HCT116 (cell line): ENCODE measurements around the gene SUDS3. TPM values are rescaled to one million over a fixed set of nuclear protein-coding genes. Genes with fewer than 3 reads are reported as not detected.

Source experiments
- ATAC-seq: fragments of 200-7000 bp; cut with Tn5 transposase; 2 replicates; pipeline ENCODE4 v1.9.1; 2020; ENCODE audit warnings: mild to moderate bottlenecking, moderate library complexity
- BruUV-seq: library from RNA; stranded (reverse); fragments of 400-500 nt; replicated peaks from 2 replicates; lab custom pipeline; 2021; lab: Mats Ljungman, UMichigan
- CTCF ChIA-PET: fragments of 300-600 bp; sonication (Branson Sonifier 250); formaldehyde crosslinking; loops from one replicate; lab custom pipeline; 2021; ENCODE audit warnings: antibody characterized with exemption; lab: Charles Lee
- POLR2A ChIA-PET: fragments of 300-600, 350-600 bp; sonication (Branson Sonifier 250); formaldehyde crosslinking; loops from one replicate; lab custom pipeline; 2021; ENCODE audit warnings: antibody characterized with exemption; lab: Charles Lee
- RAD21 ChIA-PET, 2 experiments: fragments of 300-600 bp; sonication (Branson Sonifier 250); formaldehyde crosslinking; loops; one replicate each; lab custom pipeline; 2023; ENCODE audit warnings: low total read pairs in 2 of 2; ENCODE audit not compliant: uncharacterized antibody in 2 of 2, unreplicated experiment in 2 of 2, low non-redundant PET in 1 of 2; lab: Charles Lee
- DNase-seq: peaks from one replicate; pipeline ENCODE4 v3.0.0-alpha.2; 2010; ENCODE audit warnings: low read depth, low spot score
- H2AFZ ChIP-seq: fragments of 200-600 bp; shearing (Covaris generic), sonication (generic); 2 replicates; pipeline ENCODE4 v1.6.1; 2017; ENCODE audit warnings: low read depth, mixed run types, mixed read lengths, antibody characterized with exemption, low read length; ENCODE audit not compliant: poor library complexity, severe bottlenecking
- H3K27ac ChIP-seq: 2 replicates; pipeline ENCODE4 v1.5.1; 2012; ENCODE audit warnings: low read depth, low read length
- H3K27me3 ChIP-seq: fragments of 200-600 bp; sonication (generic); 2 replicates; pipeline ENCODE4 v1.6.1; 2016; ENCODE audit warnings: mixed run types, low read length, mixed read lengths; ENCODE audit not compliant: insufficient read depth
- H3K36me3 ChIP-seq, 2 experiments: fragments of 200-500 bp in 1 of 2; fragments of 200-600 bp in 1 of 2; sonication (Bioruptor generic) in 1 of 2; sonication (generic) in 1 of 2; 2 replicates each; pipeline versions ENCODE4 v1.5.1 to v1.6.1; 2014 to 2016; ENCODE audit warnings: low read length in 2 of 2, inconsistent platforms in 1 of 2, mixed read lengths in 1 of 2, mixed run types in 1 of 2; ENCODE audit not compliant: insufficient read depth in 2 of 2, control insufficient read depth in 1 of 2
- H3K4me1 ChIP-seq, 2 experiments: fragments of 200-600 bp in 1 of 2; sonication (generic) in 1 of 2; 2 replicates each; pipeline versions ENCODE4 v1.5.1 to v1.6.1; 2012 to 2017; ENCODE audit warnings: low read length in 2 of 2, inconsistent platforms in 1 of 2, mild to moderate bottlenecking in 1 of 2, mixed read lengths in 1 of 2, mixed run types in 1 of 2, moderate library complexity in 1 of 2; ENCODE audit not compliant: insufficient read depth in 2 of 2, control insufficient read depth in 1 of 2
- H3K4me2 ChIP-seq: fragments of 200-600 bp; sonication (generic); 2 replicates; pipeline ENCODE4 v1.6.1; 2017; ENCODE audit warnings: mixed run types, low read length, mixed read lengths
- H3K4me3 ChIP-seq, 2 experiments: fragments of 200-600 bp in 1 of 2; sonication (generic) in 1 of 2; replicated peaks in 1 of 2; 2 replicates each; pipeline ENCODE4 v1.5.1; 2011 to 2016; ENCODE audit warnings: low read length in 2 of 2, control low read depth in 1 of 2, low read depth in 1 of 2, mild to moderate bottlenecking in 1 of 2, mixed read lengths in 1 of 2, mixed run types in 1 of 2
- H3K79me2 ChIP-seq: fragments of 200-600 bp; sonication (generic); 2 replicates; pipeline ENCODE4 v1.6.1; 2017; ENCODE audit warnings: mild to moderate bottlenecking, mixed run types, low read length, moderate library complexity, mixed read lengths; ENCODE audit not compliant: insufficient read depth
- H3K9ac ChIP-seq: fragments of 200-600 bp; sonication (generic); 2 replicates; pipeline ENCODE4 v1.6.1; 2016; ENCODE audit warnings: low read length, mixed read lengths
- H3K9me2 ChIP-seq: fragments of 200-600 bp; sonication (generic), shearing (Covaris generic); 2 replicates; pipeline ENCODE4 v1.6.1; 2017; ENCODE audit warnings: mixed run types, mild to moderate bottlenecking, moderate library complexity; ENCODE audit not compliant: insufficient read depth
- H3K9me3 ChIP-seq, 2 experiments: fragments of 200-500 bp in 1 of 2; fragments of 200-600 bp in 1 of 2; sonication (Bioruptor generic) in 1 of 2; sonication (generic) in 1 of 2; 2 replicates each; pipeline ENCODE4 v1.6.1; 2014 to 2017; ENCODE audit warnings: low read length in 2 of 2, mixed read lengths in 2 of 2, inconsistent platforms in 1 of 2, low read depth in 1 of 2, mild to moderate bottlenecking in 1 of 2, mixed run types in 1 of 2, moderate library complexity in 1 of 2; ENCODE audit not compliant: control insufficient read depth in 1 of 2, insufficient read depth in 1 of 2
- H4K20me1 ChIP-seq: fragments of 200-600 bp; sonication (generic), shearing (Covaris generic); 2 replicates; pipeline ENCODE4 v1.6.1; 2017; ENCODE audit warnings: mixed run types, mild to moderate bottlenecking, moderate library complexity; ENCODE audit not compliant: insufficient read depth
- ATF3 ChIP-seq: IDR thresholded peaks from 2 replicates; pipeline ENCODE4 v1.6.1; 2012
- CBX3 ChIP-seq: IDR thresholded peaks from 2 replicates; pipeline ENCODE4 v1.6.1; 2012; ENCODE audit warnings: low read depth
- ELF1 ChIP-seq: IDR thresholded peaks from 2 replicates; pipeline ENCODE4 v1.6.1; 2012; ENCODE audit warnings: low read depth, borderline replicate concordance
- EZH2 ChIP-seq: fragments of 200-600 bp; sonication (generic); IDR thresholded peaks from 2 replicates; pipeline ENCODE4 v1.6.1; 2017; ENCODE audit warnings: antibody characterized with exemption, mixed run types
- EZH2phosphoT487 ChIP-seq: fragments of 200-600 bp; IDR thresholded peaks from 2 replicates; pipeline ENCODE4 v1.6.1; 2018; ENCODE audit warnings: antibody characterized with exemption, borderline replicate concordance
- FOSL1 ChIP-seq: IDR thresholded peaks from 2 replicates; pipeline ENCODE4 v1.6.1; 2012; ENCODE audit warnings: low read depth
- JUND ChIP-seq: IDR thresholded peaks from 2 replicates; pipeline ENCODE4 v1.6.1; 2012
- MAX ChIP-seq: IDR thresholded peaks from 2 replicates; pipeline ENCODE4 v1.6.1; 2012
- POLR2A ChIP-seq: IDR thresholded peaks from 2 replicates; pipeline ENCODE4 v1.7.0; 2011; ENCODE audit warnings: borderline replicate concordance; ENCODE audit not compliant: insufficient read depth, insufficient read length; ENCODE audit errors: extremely low read depth
- REST ChIP-seq: IDR thresholded peaks from 2 replicates; pipeline ENCODE4 v1.6.1; 2012; ENCODE audit warnings: low read depth
- SIN3A ChIP-seq: IDR thresholded peaks from 2 replicates; pipeline ENCODE4 v1.6.1; 2012; ENCODE audit warnings: low read depth
- SRF ChIP-seq: IDR thresholded peaks from 2 replicates; pipeline ENCODE4 v1.6.1; 2012; ENCODE audit warnings: low read depth
- ZBTB33 ChIP-seq: IDR thresholded peaks from 2 replicates; pipeline ENCODE4 v1.6.1; 2011; ENCODE audit warnings: mild to moderate bottlenecking, low read length, moderate library complexity; ENCODE audit not compliant: insufficient replicate concordance; ENCODE audit errors: extremely low read depth
- ZFX ChIP-seq: fragments of 450-650 bp; IDR thresholded peaks from 2 replicates; pipeline ENCODE4 v1.6.1; 2017
- ZNF274 ChIP-seq: fragments of 200-500 bp; sonication (Bioruptor generic); IDR thresholded peaks from 2 replicates; pipeline ENCODE4 v1.6.1; 2014; ENCODE audit warnings: mild to moderate bottlenecking, low read depth, low read length, inconsistent platforms
- intact Hi-C: fragments of 100-400 bp; cut with micrococcal nuclease; formaldehyde crosslinking; loops from 2 replicates; pipeline ENCODE4 v1.10.0; 2022
- total RNA-seq: library from RNA; stranded (reverse); gene quantifications from one replicate; pipeline ENCODE4 v1.2.1, GENCODE V29; 2021; ENCODE audit not compliant: unreplicated experiment

SUDS3 gene
- total RNA-seq, 1 experiment from 2014 or later, result 32.3 TPM

GRCh38 chr12:118344829-118345228, 31.5 kb upstream of the SUDS3 start:
- no peak for DNase-seq
- TF ChIP-seq EZH2phosphoT487 (no peak), FOSL1 (no peak), CBX3 (no peak), ELF1 (no peak), REST (no peak)
- CTCF ChIA-PET, result no interaction called here
- no TSS peak for BruUV-seq
- H3K27me3 ChIP-seq, result no peaks in the 10 kb centered on the region
- intact Hi-C loops, result no loop called here
- no peaks in the 10 kb centered on the region for H4K20me1 ChIP-seq
- POLR2A ChIA-PET, result no interaction called here
- no peak for ATAC-seq
- no peaks in the 10 kb centered on the region for H3K4me1 ChIP-seq
- no peak overlapping the region for H3K27ac ChIP-seq
- no peaks in the 10 kb centered on the region for H3K36me3 ChIP-seq
- no peaks in the 10 kb centered on the region for H3K9me3 ChIP-seq
- H2AFZ ChIP-seq, result no peak overlapping the region
- RAD21 ChIA-PET, result no interaction called here
- no peaks in the 10 kb centered on the region for H3K79me2 ChIP-seq
- H3K4me2 ChIP-seq, result no peak overlapping the region
- no peaks in the 10 kb centered on the region for H3K9me2 ChIP-seq
- H3K4me3 ChIP-seq, result no peak overlapping the region
- H3K9ac ChIP-seq, result no peak overlapping the region

GRCh38 chr12:118345355-118345754, 31.0 kb upstream of the SUDS3 start:
- ChIA-PET POLR2A (no interaction called here), RAD21 (no interaction called here), CTCF (no interaction called here)
- Histone ChIP-seq H3K36me3 (no peaks in the 10 kb centered on the region), H3K9ac (no peak overlapping the region), H3K4me2 (no peak overlapping the region), H3K4me1 (no peaks in the 10 kb centered on the region), H3K27me3 (no peaks in the 10 kb centered on the region), H3K9me2 (no peaks in the 10 kb centered on the region), H4K20me1 (no peaks in the 10 kb centered on the region), H3K79me2 (no peaks in the 10 kb centered on the region), H3K27ac (no peak overlapping the region), H3K9me3 (no peaks in the 10 kb centered on the region), H3K4me3 (no peak overlapping the region), H2AFZ (no peak overlapping the region)
- no TSS peak for BruUV-seq
- ATAC-seq, result no peak
- intact Hi-C loops, result no loop called here
- DNase-seq, result no peak
- TF ChIP-seq EZH2phosphoT487 (no peak), ZNF274 (no peak), SIN3A (no peak), JUND (no peak), ZBTB33 (no peak), POLR2A (no peak), MAX (no peak), EZH2 (no peak), ATF3 (no peak), ZFX (no peak), SRF (no peak), CBX3 (no peak)
